HG03432 (cell line): ENCODE measurements around the gene PDCL2.
"Not testable (repeated sequence)": the region's sequence is repeated elsewhere in the genome, so short reads cannot be mapped to it uniquely, and the experiment has no call there.

Source experiments
- ATAC-seq: cut with Tn5 transposase; IDR thresholded peaks from one replicate; pipeline ENCODE4 v1.9.1; 2021; ENCODE audit warnings: mild to moderate bottlenecking, moderate library complexity; ENCODE audit not compliant: unreplicated experiment

Gene PDCL2

DNA sequence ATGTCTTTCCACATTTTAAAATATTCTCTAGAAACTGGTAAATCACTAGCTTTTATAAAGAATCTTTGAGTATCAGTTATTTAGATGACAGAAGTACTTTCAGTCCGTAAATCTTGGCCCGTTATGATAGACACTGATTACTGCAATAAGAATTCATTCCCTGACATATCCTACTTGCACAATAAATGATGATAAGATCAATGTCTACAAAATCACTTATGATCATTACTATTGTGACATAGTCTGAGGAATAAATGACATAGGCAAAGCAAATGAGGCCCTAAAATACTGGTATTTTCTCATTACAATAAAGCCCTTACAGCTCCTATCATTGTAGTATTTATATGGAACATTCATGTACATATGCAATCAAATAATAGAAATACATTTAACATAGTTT is 6.6 kb upstream of the PDCL2 start:
- ATAC-seq: no peak

DNA sequence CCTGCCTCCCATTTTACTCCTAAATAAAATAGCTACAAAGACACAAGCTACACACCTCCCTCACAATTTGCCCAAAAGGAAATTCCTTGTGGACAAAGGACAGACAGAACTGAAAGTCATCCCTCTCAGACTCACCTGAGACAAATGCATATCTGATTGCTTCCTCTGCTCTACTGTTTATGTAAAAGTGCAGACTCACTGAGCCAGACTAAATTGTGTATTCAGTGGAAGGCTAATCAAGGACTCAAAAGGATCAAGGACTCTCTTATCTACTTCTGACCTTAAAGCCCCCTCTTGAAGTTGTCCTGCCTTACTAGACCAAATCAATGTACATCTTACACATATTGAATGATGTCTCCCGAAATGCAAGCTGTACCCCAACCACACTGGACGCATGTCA is 3.9 kb downstream of the PDCL2 start:
- no peak for ATAC-seq

DNA sequence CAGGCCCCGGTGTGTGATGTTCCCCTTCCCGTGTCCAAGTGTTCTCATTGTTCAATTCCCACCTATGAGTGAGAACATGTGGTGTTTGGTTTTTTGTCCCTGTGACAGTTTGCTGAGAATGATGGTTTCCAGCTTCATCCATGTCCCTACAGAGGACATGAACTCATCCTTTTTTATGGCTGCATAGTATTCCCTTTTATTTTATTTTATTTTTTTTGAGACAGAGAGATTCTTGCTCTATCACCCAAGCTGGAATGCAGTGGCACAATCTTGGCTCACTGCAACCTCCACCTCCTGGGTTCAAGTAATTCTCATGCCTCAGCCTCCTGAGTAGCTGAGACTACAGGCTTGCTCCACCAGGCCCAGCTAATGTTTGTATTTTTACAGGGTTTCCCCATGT is 9.3 kb downstream of the PDCL2 start:
- not testable (repeated sequence) for ATAC-seq

DNA sequence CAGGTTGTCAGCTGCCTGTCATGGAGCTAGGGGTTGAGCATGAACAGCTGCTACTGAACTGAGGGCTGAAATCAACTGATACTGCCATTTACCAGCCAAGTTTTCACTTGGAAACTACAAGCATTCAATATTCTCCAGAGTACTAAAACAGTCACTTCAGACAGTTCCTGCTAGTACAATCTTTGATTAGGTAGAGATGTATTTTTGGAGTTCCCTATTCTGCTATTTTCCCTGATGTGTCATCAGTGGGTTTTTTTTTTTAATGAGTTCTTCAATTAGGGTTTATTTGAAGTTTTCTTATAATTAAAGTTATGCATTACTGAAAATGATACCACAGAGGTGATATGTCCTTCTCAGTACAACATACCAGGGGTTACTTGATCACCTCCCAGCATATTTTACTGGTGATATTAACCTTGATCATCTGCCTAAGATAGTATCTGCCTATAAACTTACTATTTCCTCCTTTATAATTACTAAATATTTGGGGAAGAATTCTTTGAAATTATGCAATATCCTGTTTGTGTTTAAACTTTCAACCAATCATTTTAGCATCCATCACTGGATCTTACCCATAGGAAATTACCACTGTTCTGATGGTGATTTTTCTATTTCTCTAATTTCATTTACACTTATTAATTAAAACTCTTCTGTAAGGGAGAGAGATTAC is 13.6 kb downstream of the PDCL2 start:
- ATAC-seq: no peak

DNA sequence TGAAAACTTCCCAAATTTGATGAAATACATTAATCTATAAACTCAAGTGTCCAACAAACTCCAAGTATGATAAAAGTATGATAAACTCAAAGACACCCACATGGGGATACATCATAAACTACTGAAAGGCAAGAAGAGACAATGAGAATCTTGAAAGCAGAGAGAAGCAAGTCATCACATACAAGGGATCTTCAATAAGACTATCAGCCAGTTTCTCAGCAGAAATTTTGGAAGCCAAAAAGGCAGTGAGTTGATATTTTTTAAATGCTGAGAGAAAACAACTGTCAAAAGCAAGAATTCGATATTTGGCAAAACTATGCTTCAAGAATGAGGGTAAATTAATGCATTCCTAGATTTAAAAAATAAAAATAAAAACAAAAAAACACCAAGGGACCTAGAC is 16.5 kb downstream of the PDCL2 start:
- no peak for ATAC-seq

DNA sequence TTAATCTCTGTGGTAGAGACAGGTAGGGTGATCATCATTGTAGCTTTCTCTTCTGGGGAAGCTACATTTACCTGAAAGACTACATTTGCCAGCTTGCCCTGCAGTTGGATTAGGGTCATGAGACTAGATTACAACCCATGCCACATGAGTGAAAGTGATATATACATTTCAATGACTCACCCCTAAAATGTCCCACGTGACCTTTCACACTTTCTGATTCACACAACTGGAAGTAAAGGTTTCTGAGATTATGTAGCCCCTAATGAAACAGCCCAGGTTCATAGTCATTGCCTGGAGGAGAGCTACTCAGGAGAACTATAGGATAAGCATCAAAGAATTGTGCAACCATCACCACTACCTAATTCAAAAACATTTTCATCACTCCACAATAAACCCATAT is 17.8 kb downstream of the PDCL2 start:
- ATAC-seq: no peak

DNA sequence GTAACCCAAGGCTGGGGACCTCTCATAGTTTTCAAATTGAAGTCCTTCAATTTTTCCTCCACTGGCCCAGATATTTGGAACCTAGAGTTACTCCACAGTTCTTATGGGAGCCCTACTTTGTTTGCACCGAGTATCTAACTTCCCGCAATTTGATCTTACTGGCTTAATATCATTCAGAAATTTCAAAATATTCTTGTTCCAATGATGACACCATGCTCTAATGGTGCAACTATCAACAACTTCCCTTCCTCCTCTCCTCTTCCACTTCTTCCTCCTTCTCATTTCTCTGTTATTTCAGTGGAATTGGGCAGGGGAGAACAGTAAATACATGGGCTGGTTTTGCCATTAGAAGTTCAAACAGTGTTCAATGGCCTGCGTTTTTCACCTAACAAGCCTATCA is 20.2 kb downstream of the PDCL2 start:
- ATAC-seq: no peak

DNA sequence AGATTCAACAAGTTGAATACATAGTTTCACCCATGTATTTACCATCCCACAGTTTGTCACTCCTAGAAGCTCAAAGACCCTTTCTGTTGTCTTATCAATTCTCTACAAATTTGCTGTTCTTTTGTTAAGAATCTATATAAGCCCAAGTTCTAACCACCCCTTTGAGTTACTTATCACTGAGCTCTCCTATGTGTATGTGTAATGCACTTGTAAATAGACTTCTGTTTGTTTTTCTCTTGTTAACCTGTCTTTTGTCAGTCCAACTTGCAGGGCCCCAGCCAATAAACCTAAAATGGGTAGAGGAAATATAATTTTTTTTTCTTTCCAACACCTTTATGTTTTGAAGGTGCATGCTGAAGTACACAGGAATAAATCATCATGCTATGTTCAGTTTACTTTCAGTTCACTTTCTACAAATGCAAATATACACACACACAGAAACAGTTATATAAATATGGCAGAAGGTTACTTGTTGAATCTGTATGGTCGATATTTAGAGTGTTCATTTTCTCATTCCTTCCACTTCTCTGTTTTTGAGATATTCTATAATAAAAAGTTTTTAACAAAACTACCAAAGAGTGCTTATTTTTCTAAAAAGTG is 23.0 kb downstream of the PDCL2 start:
- peak; percentile 66 for ATAC-seq

DNA sequence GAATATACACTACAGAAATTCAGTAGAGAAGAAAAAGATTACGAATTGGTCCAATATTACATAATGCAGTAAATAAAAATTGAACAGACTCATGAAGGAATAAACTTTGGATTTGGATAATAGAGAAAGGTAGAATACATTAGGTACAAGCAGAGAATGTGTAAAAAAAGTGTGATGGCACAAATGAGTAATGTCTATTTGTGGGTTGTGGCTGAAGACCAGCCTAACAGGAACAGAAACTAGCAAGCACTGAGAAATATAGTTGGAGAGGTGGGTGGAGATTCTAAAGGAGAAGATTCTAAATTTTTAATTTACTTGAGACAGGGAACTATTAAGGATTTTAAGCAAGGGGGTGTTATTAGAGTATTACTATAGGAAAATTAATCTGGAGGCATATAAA is 30.2 kb downstream of the PDCL2 start:
- ATAC-seq: peak; percentile 100

DNA sequence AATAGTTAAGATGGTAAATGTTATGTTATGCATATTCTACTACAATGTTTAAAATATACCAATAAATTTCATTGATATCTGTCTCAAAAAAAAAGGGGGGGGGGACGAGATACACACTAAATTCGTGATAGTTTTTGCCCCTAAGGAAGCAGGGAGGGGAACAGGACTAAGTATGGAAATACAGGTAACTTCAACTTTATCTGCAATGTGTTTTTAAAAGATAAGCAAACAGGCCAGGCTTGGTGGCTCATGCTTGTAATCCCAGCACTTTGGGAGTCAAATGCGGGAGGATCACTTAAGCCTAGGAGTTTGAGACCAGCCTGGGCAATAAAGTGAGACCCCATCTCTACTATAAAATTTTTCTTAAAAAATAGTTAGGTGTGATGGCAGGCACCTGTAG is 31.9 kb downstream of the PDCL2 start:
- ATAC-seq: no peak

DNA sequence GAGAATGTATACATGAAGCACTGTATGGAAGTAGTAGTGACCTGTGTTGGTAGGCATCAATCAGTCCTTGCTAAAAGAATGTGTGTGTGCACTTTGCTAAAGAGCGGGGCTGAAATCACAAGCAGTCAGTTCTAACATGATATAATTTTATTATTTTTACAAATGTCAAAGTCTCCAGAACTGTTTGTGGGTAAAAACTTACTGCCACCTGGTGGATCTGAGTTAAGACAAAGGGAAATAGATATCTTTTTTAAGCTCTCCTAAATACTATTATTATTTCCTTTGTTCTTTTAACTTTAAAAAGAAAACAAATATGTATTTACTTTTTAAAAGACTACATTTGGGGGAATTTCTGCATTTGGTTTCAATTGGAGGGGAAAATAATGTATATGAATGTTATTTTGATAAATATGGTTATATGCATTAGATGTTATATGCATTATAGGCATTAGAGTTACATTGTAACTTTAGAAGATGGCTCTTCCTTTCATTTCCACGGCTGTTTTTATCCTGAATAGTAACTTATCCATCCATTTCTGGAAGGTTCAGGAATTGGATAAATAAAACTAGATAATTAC is 37.5 kb downstream of the PDCL2 start:
- no peak for ATAC-seq

DNA sequence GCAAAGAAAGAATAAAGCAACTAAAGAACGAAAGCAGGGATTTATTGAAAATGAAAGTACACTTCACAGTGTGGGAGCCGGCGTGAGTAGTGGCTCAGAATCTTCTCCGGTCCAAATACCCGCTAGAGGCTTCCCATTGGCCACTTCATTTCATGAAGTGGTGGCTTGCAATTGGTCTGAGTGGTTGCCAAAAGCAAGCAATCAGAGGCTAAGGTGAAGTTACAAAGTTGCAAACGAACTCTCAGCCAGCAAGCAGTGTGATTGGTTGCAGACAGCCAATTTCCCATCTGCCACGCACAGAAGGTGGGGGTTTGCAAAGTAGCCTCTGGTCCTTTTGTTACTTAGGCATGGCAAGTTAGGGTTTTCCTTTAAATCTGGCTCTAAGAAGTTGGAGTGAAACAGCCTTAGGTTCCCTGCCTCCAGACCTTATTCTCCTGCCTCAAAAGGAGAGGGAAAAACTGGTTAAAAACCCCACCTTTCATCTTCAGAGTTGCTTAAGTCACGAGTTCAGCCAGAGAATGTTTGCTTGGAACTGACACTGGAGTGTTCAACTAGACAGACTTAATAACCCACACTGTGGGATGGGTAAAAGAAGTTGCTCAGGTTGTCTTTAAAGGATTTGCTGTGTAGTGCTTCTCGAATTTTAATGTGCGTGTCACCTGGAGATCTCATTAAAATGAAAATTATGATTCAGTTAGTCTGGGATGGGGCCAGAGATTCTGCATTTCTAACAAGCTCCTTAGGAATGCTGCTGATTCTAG is 38.4 kb downstream of the PDCL2 start:
- no peak for ATAC-seq

DNA sequence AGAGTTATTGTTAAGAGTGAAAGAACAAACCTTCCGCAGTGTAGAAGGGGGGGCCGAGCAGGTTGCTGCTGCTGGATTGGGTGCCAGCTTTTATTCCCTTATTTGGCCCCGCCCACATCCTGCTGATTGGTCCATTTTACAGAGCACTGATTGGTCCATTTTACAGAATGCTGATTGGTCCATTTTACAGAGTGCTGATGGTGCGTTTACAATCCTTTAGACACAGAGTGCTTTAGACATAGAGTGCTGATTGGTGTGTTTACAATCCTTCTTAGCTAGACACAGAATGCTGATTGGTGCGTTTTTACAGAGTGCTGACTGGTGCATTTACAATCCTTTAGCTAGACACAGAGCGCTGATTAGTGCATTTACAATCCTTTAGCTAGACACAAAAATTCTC is 40.1 kb downstream of the PDCL2 start:
- not testable (repeated sequence) for ATAC-seq

DNA sequence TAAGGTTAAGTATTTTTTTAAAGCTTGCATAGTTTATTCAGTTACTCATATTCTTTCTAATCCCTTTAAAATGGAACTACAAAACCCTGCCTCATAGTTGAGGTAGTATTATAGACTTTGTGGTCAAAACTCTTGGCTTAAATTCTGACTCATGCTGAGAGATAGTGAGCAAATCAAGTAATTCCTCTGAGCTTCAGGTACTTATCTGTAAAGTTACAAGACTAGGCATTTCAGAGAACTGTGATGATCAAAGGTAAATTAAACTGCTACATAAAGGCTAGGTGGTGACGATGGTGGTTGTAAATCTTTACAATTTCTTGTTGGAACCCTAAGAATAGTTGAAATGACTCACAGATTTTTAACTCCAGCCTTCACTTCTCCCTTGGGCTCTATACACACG is 42.2 kb downstream of the PDCL2 start:
- ATAC-seq: no peak

DNA sequence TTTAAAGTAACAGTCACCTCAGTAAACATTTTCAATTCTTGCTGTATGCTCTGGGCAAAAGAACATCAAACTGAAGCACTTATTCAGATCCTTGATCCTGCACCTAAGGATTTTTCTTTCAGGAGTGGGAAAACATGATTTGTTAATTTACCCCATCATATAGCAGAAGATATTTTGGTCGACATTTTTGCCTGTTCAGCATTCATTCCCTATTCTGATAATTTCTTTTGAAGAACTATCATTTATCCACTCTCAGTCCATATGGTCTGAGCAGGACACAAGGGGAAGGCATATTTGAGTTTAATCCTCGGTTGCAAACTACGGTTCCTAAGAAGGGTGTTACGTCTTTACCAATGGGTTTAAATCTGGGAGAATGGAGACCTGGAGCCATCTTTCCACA is 44.1 kb downstream of the PDCL2 start:
- no peak for ATAC-seq

DNA sequence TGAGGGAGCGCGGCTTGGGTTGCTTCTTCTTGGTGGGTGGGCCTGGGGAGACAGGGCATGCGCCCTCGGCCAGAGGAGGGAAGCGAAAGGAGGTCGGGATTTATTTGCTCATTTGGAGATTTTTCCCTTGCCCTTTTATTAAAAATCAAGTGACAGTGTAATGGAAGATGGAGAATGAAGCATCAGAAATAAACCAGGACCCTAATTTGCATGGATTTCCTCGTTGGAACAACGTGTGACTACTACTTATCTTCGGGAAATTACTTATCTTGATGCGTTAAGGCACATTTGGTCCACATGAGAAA is 44.6 kb downstream of the PDCL2 start:
- no peak for ATAC-seq

DNA sequence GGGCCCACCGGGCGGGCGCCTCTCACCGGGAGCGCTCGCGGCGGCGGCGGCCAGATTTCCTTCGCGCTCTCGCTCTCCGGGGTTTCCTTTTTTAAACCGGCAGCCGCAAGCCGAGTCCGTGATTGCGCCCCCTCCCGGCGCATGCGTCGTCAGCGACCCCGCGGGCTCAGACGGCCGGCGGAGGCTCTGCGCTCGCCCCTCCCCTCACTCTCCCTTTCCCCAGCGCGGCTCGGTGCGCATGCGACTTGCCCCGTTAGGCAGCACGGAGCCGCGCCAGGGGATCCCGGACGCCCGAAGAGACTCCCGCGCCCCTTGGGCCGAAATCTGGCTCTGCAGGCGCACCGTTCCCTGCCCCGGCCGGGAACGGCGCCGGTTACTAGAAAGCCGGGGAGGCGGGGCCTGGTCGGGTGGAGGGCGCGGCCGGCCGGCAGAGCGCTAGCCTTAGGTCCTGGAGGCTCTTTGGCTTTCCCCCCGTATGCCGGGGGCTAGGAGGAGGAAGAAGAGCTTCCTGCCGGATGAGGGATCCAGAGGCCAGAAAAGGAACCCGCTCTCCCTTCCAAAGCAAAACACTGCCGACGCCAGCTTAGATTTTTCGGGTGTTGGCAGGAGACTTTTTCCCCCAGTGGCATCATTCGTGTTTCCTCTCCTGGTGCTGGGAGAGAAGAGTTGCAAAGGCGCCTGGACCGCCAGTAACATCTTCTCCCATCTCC is 45.1 kb downstream of the PDCL2 start, which contains the start of gene CLOCK:
Gene CLOCK, minus strand, starts transcription at position 154 of the 710 bp plus-strand sequence. CDS start 64,124 bp downstream, outside the sequence.
- peak; percentile 81 for ATAC-seq

DNA sequence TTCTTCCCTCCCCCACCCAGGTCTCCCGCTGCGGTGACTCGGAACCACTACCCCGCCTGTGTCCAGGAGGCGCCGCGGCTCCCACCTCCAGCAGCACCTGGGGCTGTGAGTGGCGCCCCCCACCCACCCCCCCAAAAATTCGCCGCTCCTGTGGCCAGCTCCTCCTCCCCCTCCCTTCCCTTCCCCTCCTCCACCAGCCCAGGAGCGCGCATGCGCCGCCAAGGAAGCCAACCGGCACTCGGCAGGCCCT is 45.6 kb downstream of the PDCL2 start:
- peak; percentile 59 for ATAC-seq

DNA sequence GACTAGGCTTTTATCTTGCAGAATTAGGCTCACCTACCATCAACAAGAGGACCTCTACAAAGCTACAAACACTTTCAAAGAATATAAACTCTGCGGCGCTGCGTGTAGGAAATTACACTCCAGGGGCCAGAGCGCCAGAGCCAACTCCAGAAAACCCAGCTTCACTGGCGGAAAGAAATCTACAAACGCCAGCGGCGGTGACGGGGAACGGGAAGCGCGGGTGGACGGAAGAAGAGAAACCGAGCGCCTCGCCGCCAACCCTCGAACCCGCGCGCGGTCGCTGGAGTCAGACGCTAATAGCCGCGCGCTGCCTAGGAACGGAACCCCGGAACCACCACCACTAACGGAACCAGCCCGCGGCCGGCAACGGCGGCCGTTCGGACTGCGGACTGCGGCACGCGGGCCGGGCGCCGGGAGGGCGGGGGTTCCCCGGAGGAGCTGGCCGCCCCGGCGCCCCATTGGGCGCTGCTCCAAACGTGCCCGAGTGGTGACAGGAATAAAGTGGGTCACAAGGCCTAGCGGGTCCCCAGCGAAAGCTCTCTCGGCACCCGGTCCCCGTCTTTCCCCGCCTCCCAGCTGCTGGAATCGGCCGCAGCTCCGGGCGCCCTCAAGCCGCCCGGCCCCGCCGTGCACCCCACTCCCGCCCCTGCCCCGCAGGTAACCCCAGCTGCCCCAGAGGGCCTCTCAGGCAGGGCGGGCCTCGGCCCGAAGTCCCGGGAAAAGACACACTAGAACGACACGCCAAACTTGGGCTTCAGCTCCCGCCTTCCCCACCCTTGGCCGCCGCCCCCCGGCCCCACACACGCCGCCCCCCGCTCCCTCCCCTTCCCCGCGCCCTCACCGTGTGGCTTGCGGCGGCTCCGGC is 46.2 kb downstream of the PDCL2 start:
- ATAC-seq: peak; percentile 53

DNA sequence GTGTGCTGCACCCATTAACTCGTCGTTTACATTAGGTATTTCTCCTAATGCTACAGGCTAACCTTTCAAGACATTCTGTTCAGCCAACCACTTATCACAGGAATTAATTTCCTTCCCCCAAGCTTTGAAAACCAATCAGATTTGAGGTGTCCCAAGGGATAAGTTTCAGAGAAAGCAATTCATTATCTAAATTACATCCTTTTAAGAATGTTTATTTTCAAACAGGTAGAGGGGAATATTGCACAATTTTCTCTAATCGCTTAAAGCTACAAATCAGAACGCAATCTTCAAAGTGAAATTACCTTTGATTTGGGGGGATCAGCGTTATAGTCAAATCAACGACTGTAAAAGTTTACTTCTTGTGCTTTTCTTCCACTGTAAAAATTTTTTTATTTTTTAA is 46.9 kb downstream of the PDCL2 start:
- no peak for ATAC-seq

DNA sequence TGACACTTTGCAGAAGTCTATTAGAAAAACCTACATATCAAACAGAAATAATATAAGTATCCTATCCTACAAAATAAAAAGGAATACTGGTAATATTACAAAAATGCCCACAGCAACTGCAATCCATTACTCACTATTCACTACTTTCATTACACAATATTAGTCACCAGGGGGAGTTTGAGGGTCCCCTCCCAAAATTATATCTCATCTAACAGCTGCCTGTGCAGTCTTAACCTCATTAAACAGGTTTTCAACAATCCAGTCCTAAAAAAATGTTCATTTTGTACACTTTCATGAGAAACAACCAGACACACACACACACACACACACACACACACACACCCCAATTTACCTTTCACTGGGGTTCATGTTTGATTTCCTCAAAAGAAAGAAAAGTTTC is 48.2 kb downstream of the PDCL2 start:
- ATAC-seq: no peak
